Thoracic aorta (tissue), 2 donors: ENCODE measurements around the gene CRACDL. TPM values are rescaled to one million over a fixed set of nuclear protein-coding genes. Genes with fewer than 3 reads are reported as not detected.

Experiments
- ATAC-seq: fragments of 150-250 bp; one replicate; pipeline ENCODE4 v1.8.0; 2017; ENCODE audit warnings: low read depth; ENCODE audit not compliant: insufficient number of reproducible peaks, low FRiP score
- DNase-seq: peaks from one replicate; pipeline ENCODE4 v3.0.0-alpha.2; 2020; ENCODE audit warnings: low spot score
- H3K27ac ChIP-seq, 2 donors: fragments of 200-600 bp; sonication (generic); 1 replicate in 1 of 2; 2 replicates in 1 of 2; pipeline ENCODE4 v1.5.1; 2016; ENCODE audit warnings: mild to moderate bottlenecking in 2 of 2, moderate library complexity in 2 of 2
- H3K27me3 ChIP-seq: fragments of 200-600 bp; sonication (generic); replicated peaks from 2 replicates; pipeline ENCODE4 v1.6.0; 2016; ENCODE audit warnings: mild to moderate bottlenecking; ENCODE audit not compliant: insufficient read depth
- H3K36me3 ChIP-seq: fragments of 200-600 bp; sonication (generic); one replicate; pipeline ENCODE4 v1.5.1; 2016
- H3K4me1 ChIP-seq, 2 donors: fragments of 200-600 bp; sonication (generic); 1 replicate in 1 of 2; 2 replicates in 1 of 2; pipeline versions ENCODE4 v1.5.1 to v1.6.0; 2016; ENCODE audit warnings: low read depth in 2 of 2, mild to moderate bottlenecking in 1 of 2; ENCODE audit not compliant: control insufficient read depth in 1 of 2
- H3K4me3 ChIP-seq: fragments of 200-600 bp; sonication (generic); 2 replicates; pipeline ENCODE4 v1.5.1; 2016; ENCODE audit warnings: mild to moderate bottlenecking
- H3K9me3 ChIP-seq: fragments of 200-600 bp; sonication (generic); 2 replicates; pipeline ENCODE4 v1.5.1; 2016
- CTCF ChIP-seq: fragments of 200-600 bp; sonication (generic); IDR thresholded peaks from one replicate; pipeline ENCODE4 v1.5.1; 2019; ENCODE audit warnings: antibody characterized with exemption
- total RNA-seq, 2 donors: library from RNA; depleted of rRNA; stranded (reverse); fragments of >200 nt; gene quantifications; one replicate each; pipeline versions ENCODE4 v1.1.0 to v1.2.3, GENCODE V29; 2016

Gene CRACDL
- total RNA-seq, 2 donors from 2014 or later: 1.9 to 5.9 TPM

- H3K4me3 ChIP-seq: no peak overlapping the region
- H3K27me3 ChIP-seq: no peaks in the 10 kb centered on the region
- DNase-seq (no peak), ATAC-seq (no peak)
- H3K27ac ChIP-seq: no peak overlapping the region
- no peaks in the 10 kb centered on the region for H3K9me3 ChIP-seq
- no peaks in the 10 kb centered on the region for H3K4me1 ChIP-seq
- no peaks in the 10 kb centered on the region for H3K36me3 ChIP-seq
- TF ChIP-seq CTCF: no peak
Measured at GRCh38 chr2:98854682-98855081, 81.3 kb downstream of the CRACDL start.

- Histone ChIP-seq H3K27ac (no peak overlapping the region), H3K4me3 (no peak overlapping the region), H3K36me3 (no peaks in the 10 kb centered on the region), H3K27me3 (no peaks in the 10 kb centered on the region), H3K4me1 (no peaks in the 10 kb centered on the region), H3K9me3 (no peaks in the 10 kb centered on the region)
- TF ChIP-seq CTCF: no peak
- DNase-seq: no peak
- ATAC-seq: no peak
Measured at GRCh38 chr2:98852932-98853331, 83.1 kb downstream of the CRACDL start.

GRCh38 chr2:98850074-98850473 is 86.0 kb downstream of the CRACDL start:
- Histone ChIP-seq H3K27me3 (no peaks in the 10 kb centered on the region), H3K36me3 (no peaks in the 10 kb centered on the region), H3K4me1 (no peaks in the 10 kb centered on the region), H3K4me3 (no peak overlapping the region), H3K9me3 (no peaks in the 10 kb centered on the region), H3K27ac (no peak overlapping the region)
- ATAC-seq: no peak
- no peak for DNase-seq
- TF ChIP-seq CTCF: no peak

- no peak for TF ChIP-seq CTCF
Measured at GRCh38 chr2:98849113-98849512, 86.9 kb downstream of the CRACDL start.

GRCh38 chr2:98847853-98848252 is 88.2 kb downstream of the CRACDL start:
- H3K36me3 ChIP-seq: no peaks in the 10 kb centered on the region
- H3K4me3 ChIP-seq: no peak overlapping the region
- H3K4me1 ChIP-seq: no peaks in the 10 kb centered on the region
- ATAC-seq (no peak), DNase-seq (no peak)
- H3K27ac ChIP-seq: no peak overlapping the region
- TF ChIP-seq CTCF: no peak
- H3K9me3 ChIP-seq: no peaks in the 10 kb centered on the region
- H3K27me3 ChIP-seq: no peaks in the 10 kb centered on the region

More at GRCh38 chr2:98849113-98849512, 86.9 kb downstream of the CRACDL start:
- DNase-seq (no peak), ATAC-seq (no peak)
- Histone ChIP-seq H3K9me3 (no peaks in the 10 kb centered on the region), H3K4me1 (no peaks in the 10 kb centered on the region), H3K27ac (no peak overlapping the region), H3K36me3 (no peaks in the 10 kb centered on the region), H3K4me3 (no peak overlapping the region), H3K27me3 (no peaks in the 10 kb centered on the region)
